ENCODE measurements around the gene RACGAP1.

RACGAP1 gene

GRCh38 chr12:49953151-49953550 is 72.1 kb downstream of the RACGAP1 start:
- DNase-seq = no peak

DNA sequence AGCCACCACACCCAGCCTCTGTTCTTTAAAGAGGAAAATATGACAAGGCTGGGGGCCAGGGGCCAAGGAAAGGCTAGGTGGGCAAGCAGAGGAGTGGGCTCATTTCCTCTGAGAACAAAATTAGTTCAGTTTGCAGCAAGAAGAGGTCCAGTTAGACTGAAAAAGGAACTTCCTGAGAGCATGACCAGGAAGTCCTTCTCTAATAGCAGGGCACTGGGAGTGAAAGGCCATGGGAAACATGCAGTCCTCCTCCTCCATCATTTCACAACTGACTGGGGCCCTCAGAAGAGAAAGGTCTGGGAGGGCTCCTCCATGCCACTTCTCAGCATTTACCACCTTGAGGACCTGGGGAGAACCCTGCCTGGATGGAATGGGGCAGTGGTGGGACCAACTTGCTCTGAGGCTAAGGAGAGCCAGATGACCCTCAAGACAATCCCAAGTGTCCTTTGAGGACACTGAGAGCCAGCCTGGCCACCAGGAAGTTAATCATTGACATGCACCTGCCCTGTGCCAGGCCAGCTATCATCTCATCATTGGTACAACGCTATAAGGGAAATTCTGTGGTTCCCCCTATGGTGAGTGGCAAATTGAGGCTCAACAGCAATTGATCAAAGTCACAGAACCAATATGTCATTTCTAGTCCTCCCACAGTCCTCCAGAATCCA is 72.8 kb downstream of the RACGAP1 start:
- no peak for DNase-seq

DNA sequence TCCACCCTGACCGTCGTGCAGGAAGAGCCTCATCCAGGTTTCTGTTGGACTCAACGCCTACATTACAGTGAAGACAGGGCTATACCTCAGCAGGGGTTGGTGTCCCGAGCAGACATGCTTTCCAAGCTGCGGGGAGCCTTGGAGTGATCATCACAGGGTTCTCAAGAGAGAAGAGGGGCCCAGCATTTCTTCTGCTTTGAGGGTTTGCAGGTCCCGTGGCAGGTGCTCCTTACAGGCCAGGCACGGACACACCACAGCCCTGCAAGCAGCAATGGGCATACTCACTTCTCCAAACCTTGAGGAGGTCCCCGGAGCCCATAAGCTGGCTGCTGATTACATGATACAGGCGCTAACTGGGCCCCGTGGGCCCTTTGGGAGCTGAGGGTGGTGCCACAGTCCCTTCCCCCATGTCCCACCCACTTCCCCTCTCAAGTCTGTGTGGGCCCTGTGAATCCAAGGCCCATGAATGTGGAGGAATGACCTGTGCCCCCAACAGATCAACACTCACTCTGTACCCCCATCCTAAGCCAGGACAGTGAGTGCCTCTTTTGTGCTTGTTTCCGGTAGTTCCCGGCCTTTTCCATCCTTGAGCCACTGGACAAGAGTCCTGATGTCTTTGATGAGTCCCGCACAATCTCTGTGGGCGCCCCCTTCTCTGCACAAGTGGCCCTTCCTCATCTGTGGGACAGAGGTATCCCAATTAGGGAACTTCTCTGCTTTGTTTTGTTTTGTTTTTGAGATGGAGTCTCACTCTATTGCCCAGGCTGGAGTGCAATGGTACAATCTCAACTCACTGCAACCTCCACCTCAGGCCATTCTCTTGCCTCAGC is 73.7 kb downstream of the RACGAP1 start:
- DNase-seq = no peak

GRCh38 chr12:49950273-49951251 is 74.7 kb downstream of the RACGAP1 start, which contains the start of gene AQP2:
Gene AQP2, plus strand, starts transcription at chr12:49950737. Its CDS starts 94 bp downstream, at chr12:49950831.
- no peak for DNase-seq

GRCh38 chr12:49949866-49950265 is 75.4 kb downstream of the RACGAP1 start:
- DNase-seq = no peak

- no peak for DNase-seq
These were observed 76.1 kb downstream of the RACGAP1 start for GRCh38 chr12:49948866-49949845.

DNA sequence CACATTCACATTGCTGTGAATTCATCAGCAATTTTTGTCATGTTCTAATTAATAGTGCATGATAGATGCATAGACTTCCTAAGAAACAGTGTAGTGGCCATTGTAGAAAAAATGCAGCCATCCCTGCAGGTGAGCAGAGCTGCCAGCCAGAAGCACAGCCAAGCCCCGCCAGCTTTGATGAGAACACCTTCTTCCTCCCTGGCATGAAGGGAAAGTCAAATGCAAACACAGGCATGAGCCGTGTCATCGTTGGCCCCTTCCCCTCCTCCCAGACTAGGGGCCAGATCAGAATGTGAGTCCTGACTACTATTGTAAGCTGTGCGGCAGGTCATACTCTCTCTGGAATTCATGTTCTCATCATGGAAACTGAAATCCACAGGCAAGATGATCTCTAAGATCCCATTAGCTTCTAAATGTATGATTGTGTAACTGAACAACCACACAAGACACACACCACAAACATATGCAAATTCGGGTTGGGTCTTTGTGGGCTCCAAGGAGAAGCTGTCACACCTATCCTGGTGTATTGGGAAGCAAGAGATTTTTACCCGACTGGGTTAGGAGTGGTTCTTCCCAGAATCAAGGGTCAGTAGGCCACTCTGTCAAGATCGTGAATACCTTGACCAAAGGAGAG is 77.6 kb downstream of the RACGAP1 start:
- no peak for DNase-seq

GRCh38 chr12:49946497-49946896 is 78.8 kb downstream of the RACGAP1 start:
- no peak for DNase-seq

- peak; percentile 8 for DNase-seq
These were observed 79.2 kb downstream of the RACGAP1 start for GRCh38 chr12:49946086-49946485.

DNA sequence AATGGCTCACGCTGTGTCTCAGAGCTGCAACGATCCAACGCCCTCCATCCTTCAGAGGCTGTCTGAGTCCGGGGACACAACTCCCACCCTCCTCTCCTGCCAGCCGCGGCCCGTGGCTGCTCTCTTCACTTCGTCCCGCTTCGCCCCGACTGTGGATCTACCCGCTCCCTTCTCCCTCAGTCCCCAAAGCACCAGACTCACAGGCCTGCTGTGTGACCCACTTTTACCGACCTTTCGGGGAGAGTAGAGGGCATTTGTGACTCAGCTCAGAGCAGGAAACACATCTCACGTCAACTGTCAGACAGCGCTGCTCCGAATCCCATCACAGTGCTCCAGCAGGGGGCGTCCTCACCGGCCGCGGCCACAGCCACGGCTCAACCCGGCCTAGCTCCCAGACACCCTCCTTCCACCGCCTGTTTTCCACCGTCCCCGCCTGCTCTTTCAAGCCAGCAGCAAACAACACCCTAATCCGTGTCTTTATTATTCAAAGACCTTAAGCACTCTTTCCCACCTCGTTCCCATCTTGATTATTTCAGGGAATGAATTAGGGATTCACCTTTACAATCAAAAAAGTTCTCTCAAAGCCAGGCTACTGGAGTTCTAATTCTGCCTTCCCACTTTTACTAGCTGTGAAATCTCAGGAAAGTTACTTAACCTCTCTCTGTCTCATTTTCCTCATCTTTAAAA is 79.8 kb downstream of the RACGAP1 start:
- DNase-seq = peak; percentile 80

DNA sequence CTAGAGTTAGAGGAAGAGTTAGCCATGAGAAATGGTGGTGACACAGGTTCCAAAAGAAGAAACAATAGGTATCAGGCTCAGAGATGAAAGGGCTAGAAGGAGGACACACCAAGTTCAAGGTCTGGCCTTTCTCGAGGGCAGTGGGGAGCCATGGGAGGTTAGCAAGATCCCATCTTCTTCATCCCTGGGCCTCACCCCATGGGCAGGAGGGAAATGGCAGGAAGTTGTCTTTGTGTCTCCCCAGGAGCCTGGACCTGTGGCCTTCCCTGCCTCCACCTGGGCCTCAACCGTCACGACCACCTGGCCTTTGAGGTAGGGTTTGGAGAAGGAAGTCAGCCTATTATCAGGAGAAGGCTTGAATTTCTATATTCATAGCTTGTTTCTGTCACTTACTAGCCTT is 80.6 kb downstream of the RACGAP1 start:
- DNase-seq = no peak

DNA sequence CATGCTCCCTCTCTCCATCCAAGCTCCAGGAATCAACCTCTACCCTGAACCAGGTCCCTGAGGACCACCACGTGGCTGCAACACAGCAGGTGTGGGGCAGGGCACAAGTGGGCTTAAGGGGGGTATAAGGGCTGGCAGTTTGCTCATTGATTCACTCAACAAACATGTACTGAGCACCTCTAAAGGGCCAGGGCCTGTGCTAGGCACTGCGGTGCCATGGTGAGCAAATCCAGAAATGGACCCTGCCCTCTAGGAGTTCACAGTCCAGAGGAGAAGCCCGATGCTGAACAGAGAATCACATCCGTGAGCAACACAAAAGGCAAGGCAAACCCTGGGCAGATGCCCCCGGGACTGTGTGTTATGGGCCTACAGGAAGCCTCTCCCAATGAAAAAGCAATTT is 81.2 kb downstream of the RACGAP1 start:
- DNase-seq = no peak

- DNase-seq = no peak
These were observed 81.7 kb downstream of the RACGAP1 start for GRCh38 chr12:49943625-49943960.

DNA sequence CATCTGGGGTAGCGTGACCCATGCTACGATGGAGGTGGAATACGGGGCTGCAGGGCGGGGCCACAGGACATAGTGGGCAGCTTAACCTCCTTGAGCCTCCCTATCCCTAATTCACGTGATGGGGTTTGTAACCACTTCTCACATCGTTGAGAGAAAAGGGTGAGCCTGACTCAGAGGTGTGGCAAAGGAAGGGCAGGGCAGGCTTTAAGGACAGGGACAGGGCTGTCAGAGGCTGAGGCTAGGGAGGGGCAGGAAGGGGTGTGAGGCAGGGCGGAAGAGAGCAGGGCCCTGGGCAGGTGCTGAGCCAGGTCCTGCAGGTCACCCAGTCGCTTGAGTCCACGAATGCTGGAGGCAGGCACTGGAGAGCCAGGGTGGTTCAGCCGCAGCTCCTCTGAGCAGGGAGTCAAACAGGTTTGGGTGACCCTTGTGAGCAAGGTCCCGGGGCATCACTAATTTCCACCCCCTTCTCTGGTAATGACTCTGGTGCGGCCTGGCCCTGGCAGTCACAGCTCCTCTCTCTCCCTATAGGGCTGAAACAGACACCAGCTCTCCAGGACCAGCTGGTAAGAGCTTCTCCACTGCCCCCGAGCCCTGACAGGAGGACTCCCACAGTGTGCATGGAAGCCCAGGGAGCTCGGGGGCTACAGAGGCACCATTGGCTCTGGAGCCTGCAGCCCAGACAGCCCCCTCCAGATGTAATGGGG is 82.2 kb downstream of the RACGAP1 start:
- peak; percentile 1 for DNase-seq

GRCh38 chr12:49942512-49942893 is 82.8 kb downstream of the RACGAP1 start:
- DNase-seq = no peak

- DNase-seq = no peak
These were observed 83.5 kb downstream of the RACGAP1 start for GRCh38 chr12:49941556-49942511.

DNA sequence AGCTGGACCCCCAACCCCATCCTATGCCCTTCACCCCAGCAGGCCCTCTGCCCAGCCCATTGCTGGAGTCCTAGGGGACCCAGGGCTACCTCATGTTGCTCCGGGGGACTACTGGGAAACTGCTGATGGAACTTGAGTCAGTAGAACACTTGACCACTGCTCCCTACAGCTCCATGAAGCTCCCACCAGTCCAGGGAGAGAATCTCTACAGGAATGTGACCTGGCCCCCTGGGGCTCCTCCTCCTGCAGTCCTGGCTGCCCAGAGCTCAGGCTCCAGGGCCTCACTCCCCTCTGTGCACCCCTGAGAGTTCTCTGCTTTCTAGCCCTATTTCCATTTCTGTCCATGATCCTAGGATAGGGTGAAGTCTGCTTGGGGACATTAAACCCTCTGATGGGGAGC is 85.6 kb downstream of the RACGAP1 start:
- DNase-seq = no peak

DNA sequence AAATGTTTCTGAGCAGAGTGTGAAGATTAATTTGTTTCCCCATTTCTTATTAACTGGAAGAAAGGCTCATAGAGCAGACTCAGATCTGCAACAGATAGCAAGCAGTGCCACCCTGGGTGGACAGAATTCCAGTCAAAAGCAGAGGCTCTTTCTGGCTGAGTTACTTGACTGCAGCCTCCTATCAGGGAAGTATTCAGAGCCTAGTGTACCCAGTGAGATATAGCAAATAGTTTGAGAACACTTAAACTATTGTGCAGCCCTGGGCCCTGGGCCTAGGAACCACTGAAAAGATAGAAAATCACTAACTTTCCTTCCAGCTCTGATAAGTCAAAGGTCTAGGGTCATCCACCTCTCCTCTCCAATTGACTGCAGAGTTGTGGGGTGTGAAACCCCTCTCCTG is 86.0 kb downstream of the RACGAP1 start:
- DNase-seq = no peak

All from CD4-positive, alpha-beta T cell treated with Interleukin-4 for 4 hours (primary cell).